Measurements from ENCODE around the gene BZW2. TPM values are rescaled to one million over a fixed set of nuclear protein-coding genes. Genes with fewer than 3 reads are reported as not detected.

BZW2 gene
- total RNA-seq, 1 donor from 2014 or later, result 61.4 TPM

DNA sequence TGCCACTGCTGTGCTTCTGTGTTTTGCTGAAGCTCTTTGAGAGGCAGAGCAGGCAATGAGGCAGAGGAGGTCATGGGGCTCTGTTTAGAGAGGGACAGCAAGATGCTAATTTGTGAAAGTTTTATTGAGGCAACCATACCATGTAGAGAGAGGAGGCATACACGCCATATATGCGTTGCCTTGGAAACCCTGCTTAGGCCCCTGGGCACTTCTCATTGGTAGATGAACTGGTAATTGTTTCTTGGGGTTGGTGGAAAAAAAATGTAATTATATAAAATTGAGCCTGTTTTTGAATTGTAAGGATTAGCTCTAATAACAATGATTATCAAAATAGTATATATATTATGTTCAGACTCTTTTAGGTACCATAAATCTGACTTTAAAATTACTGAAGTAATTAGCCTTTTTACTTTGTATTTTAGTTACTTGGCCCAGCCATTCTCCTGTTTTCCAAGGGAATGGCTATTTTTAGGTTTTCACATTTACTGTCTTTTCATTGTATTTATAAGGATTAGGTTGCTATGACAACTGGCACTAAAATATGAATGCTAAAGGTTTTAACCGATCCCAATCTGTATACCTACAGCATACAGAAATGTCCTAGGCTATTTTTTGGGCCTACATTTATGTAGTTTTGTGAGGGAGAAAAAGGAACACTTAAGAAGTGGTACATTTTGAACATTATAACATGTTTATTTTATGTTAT is 52.4 kb downstream of the BZW2 start:
- H3K9me3 ChIP-seq, result no peaks in the 10 kb centered on the region
- DNase-seq (ENCODE audit: extremely low spot score in 2 of 2), result no peak
- H3K36me3 ChIP-seq, result peaks cover 0 to 38% of the 10 kb centered on the region in 2 donors
- no peak for TF ChIP-seq POLR2AphosphoS5 (IDR thresholded peaks at IDR 0.05; ENCODE audit: insufficient read depth in 1 of 2, low read depth in 1 of 2)
- TF ChIP-seq, protein P1, sequence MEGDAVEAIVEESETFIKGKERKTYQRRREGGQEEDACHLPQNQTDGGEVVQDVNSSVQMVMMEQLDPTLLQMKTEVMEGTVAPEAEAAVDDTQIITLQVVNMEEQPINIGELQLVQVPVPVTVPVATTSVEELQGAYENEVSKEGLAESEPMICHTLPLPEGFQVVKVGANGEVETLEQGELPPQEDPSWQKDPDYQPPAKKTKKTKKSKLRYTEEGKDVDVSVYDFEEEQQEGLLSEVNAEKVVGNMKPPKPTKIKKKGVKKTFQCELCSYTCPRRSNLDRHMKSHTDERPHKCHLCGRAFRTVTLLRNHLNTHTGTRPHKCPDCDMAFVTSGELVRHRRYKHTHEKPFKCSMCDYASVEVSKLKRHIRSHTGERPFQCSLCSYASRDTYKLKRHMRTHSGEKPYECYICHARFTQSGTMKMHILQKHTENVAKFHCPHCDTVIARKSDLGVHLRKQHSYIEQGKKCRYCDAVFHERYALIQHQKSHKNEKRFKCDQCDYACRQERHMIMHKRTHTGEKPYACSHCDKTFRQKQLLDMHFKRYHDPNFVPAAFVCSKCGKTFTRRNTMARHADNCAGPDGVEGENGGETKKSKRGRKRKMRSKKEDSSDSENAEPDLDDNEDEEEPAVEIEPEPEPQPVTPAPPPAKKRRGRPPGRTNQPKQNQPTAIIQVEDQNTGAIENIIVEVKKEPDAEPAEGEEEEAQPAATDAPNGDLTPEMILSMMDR (IDR thresholded peaks at IDR 0.05), result no peak
- TF ChIP-seq POLR2A (IDR thresholded peaks at IDR 0.05), result no peak
- no peaks in the 10 kb centered on the region for H3K27me3 ChIP-seq
- H3K4me3 ChIP-seq, result no peak overlapping the region
- H3K4me1 ChIP-seq, result no peaks in the 10 kb centered on the region
- no peak overlapping the region for H3K27ac ChIP-seq
- intact Hi-C loops (cut with DNase I), result no loop called here

DNA sequence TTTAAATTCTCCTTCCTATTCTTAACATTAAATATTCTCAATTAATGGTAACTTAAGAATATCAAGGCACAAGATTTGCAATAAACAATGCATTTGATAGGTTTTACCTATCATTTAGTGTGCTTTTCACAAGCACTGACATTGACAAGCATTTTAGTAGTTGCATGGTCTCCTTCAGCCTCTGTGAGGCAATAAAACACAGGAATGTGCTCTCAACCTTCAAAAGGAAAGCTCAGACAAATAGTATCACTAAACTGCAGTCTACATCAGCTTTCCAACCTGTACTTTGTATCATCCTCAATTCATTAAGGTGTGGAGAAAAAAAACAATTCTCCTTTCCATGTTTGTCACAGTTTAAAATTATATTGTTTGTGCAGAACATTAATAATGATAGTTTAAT is 56.5 kb downstream of the BZW2 start:
- H3K4me3 ChIP-seq, result no peak overlapping the region
- DNase-seq (ENCODE audit: extremely low spot score in 2 of 2), result no peak
- intact Hi-C loops (cut with DNase I), result no loop called here
- H3K27me3 ChIP-seq, result no peaks in the 10 kb centered on the region
- no peak overlapping the region for H3K27ac ChIP-seq
- H3K4me1 ChIP-seq, result no peaks in the 10 kb centered on the region
- no peak for TF ChIP-seq POLR2A (IDR thresholded peaks at IDR 0.05)
- no peak for TF ChIP-seq POLR2AphosphoS5 (IDR thresholded peaks at IDR 0.05; ENCODE audit: insufficient read depth in 1 of 2, low read depth in 1 of 2)
- TF ChIP-seq, protein P1 (IDR thresholded peaks at IDR 0.05), result no peak
- H3K9me3 ChIP-seq, result no peaks in the 10 kb centered on the region
- H3K36me3 ChIP-seq, result peaks cover 0 to 41% of the 10 kb centered on the region in 2 donors

DNA sequence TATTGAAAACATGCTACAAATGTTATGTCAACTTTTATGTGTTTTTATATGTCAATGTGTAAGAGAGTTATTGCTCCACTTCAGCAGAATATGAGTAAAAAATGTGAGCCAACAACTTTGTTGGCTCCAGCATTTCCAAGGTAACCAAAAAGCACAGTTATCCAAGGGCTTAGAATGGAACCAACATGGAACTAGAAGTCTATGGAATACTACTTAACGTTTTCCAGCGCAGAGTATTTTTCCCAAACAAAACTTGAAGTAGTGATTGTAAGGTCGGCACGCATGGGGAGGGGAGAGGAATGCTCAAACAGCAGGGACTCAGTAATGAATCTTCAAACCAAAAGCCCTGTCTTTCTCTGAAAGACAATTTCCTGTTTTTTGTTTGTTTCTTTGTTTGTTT is 62.5 kb downstream of the BZW2 start:
- Histone ChIP-seq H3K36me3 (peaks cover 0 to 22% of the 10 kb centered on the region in 2 donors), H3K9me3 (no peaks in the 10 kb centered on the region), H3K27ac (no peak overlapping the region), H3K4me3 (no peak overlapping the region), H3K27me3 (no peaks in the 10 kb centered on the region), H3K4me1 (no peaks in the 10 kb centered on the region)
- TF ChIP-seq, protein P1 (IDR thresholded peaks at IDR 0.05), result no peak
- TF ChIP-seq POLR2AphosphoS5 (IDR thresholded peaks at IDR 0.05; ENCODE audit: insufficient read depth in 1 of 2, low read depth in 1 of 2) (no peak), POLR2A (IDR thresholded peaks at IDR 0.05) (no peak)
- intact Hi-C loops (cut with DNase I), result no loop called here
- no peak for DNase-seq (ENCODE audit: extremely low spot score in 2 of 2)

DNA sequence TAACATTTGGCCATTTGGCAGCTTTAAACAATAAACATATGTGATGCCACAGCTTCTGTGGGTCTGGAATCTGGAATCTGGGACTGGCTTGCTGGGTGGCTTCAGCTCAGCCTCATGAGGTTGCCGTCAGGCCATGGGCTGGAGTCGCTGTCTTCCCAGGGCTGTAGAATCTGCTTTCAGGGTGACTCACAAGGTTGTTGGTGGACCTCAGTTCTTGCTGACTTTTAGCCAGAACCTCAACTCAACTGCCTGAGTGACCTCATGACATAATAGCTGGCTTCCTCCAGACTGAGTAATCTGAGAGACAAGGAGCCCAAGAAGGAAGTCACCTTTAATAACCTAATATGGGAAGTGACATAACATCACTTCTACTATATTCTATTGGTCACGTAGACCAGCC is 63.0 kb downstream of the BZW2 start:
- Histone ChIP-seq H3K27me3 (no peaks in the 10 kb centered on the region), H3K27ac (no peak overlapping the region), H3K4me3 (no peak overlapping the region), H3K36me3 (peaks cover 0 to 22% of the 10 kb centered on the region in 2 donors), H3K4me1 (no peaks in the 10 kb centered on the region), H3K9me3 (no peaks in the 10 kb centered on the region)
- TF ChIP-seq, protein P1 (IDR thresholded peaks at IDR 0.05), result no peak
- no peak for TF ChIP-seq POLR2A (IDR thresholded peaks at IDR 0.05)
- DNase-seq (ENCODE audit: extremely low spot score in 2 of 2), result no peak
- intact Hi-C loops (cut with DNase I), result no loop called here

DNA sequence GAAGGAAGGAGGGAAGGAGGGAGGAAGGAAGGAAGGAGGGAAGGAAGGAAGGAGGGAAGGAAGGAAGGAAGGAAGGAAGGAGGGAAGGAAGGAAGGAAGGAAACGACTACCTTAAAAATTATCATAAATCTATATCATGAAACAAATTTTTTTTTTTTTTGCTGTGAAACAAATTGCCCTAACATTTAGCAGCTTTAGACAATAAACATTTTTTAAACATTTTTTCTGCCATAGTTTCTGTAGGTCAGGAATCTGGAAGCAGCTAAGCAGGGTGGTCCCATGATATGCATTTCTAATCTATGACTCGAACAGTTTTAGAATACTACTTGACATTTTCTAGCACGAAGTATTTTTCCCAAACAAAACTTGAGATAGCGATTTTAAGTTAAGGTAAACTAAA is 64.7 kb downstream of the BZW2 start:
- no peaks in the 10 kb centered on the region for H3K9me3 ChIP-seq

More for the DNA sequence above, 64.7 kb downstream of the BZW2 start:
- no peaks in the 10 kb centered on the region for H3K27me3 ChIP-seq
- no peaks in the 10 kb centered on the region for H3K4me1 ChIP-seq
- intact Hi-C loops (cut with DNase I), result no loop called here
- TF ChIP-seq, protein P1 (IDR thresholded peaks at IDR 0.05), result no peak
- TF ChIP-seq POLR2A (IDR thresholded peaks at IDR 0.05), result no peak
- H3K27ac ChIP-seq, result no peak overlapping the region
- H3K4me3 ChIP-seq, result no peak overlapping the region
- H3K36me3 ChIP-seq, result peaks cover 0 to 11% of the 10 kb centered on the region in 2 donors
- no peak for DNase-seq (ENCODE audit: extremely low spot score in 2 of 2)

Measured in vagina (tissue), 2 donors.